NCI-H1105 (cell line): ENCODE data around the gene PMEPA1.
"Not testable (repeated sequence)": the region's sequence is repeated elsewhere in the genome, so short reads cannot be mapped to it uniquely, and the experiment has no call there.

ENCODE experiments used
- DNase-seq: peaks from one replicate; lab custom pipeline; 2025; lab: John Stamatoyannopoulos, UW

Gene PMEPA1

DNA sequence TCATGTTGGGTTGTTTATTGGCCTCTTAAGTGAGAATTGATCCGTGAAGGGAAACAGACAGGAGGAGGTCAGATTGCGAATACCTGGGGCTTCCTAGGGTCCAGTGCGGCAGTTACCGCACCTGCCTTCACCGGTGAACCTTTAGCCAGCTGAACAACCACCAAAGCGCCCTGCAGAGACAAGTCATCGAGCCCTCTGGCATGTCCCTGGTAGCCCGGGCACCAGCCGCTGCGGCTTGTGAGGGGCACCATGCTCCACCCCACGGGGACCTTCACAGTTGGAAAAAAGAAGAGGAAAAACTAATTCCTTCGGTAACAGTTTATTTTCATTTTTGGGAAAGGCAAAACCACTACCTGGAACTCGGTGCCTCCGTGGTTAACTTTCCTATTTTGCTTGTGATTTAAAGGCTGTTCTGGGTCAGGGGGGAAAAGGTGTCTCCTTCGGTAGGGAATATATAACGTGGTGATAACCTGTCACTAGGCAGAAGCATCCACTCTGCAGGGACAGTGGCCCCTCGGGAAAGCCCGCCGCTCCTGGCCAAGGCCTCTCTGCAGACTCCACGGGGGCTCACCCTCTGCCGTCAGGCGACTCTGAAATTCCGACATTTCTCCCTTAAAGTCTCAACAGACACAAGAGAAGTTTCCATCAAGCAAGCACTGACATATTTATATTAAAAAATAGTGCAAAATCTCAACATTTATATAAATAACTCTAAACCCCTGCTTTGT is 58.9 kb downstream of the PMEPA1 start:
- DNase-seq = no peak

DNA sequence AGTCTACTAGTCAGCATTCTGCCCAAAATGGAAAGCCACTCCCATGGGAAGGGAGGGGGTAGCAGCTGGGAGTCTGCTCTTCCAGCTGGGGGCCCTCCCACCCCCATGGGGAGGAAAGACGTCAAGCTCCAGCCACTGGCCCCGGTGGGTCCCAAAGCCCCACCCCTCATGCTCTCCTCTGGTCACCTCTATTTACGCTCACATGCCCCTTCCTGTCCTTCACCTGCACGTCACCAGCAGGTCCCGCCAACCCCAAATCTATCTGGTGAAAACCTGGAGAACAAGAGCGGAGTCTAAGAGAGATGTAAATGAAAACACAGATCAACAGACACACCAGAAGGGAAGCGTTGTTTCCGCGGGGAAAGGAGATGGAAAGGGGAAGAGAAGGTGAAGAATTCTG is 59.5 kb downstream of the PMEPA1 start:
- DNase-seq = no peak

DNA sequence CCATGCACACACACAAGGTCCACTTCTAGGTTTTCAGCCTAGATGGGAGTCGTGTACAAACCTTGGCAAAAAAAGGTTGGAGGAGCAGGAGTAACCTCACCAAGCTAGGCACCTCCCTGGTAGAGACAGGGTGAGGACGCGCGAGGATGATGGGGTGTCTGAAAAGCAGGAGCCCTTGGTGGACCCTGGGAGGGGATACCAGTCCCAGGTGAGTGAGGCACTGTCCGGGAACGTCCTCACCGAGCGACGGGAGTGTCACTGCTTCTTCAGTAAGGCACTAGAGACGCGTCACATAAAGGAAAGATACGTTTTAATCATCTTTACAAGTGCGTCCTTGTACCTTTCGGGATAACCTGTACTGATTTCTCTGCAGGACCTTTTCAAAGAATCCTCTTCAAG is 60.2 kb downstream of the PMEPA1 start:
- DNase-seq = no peak

DNA sequence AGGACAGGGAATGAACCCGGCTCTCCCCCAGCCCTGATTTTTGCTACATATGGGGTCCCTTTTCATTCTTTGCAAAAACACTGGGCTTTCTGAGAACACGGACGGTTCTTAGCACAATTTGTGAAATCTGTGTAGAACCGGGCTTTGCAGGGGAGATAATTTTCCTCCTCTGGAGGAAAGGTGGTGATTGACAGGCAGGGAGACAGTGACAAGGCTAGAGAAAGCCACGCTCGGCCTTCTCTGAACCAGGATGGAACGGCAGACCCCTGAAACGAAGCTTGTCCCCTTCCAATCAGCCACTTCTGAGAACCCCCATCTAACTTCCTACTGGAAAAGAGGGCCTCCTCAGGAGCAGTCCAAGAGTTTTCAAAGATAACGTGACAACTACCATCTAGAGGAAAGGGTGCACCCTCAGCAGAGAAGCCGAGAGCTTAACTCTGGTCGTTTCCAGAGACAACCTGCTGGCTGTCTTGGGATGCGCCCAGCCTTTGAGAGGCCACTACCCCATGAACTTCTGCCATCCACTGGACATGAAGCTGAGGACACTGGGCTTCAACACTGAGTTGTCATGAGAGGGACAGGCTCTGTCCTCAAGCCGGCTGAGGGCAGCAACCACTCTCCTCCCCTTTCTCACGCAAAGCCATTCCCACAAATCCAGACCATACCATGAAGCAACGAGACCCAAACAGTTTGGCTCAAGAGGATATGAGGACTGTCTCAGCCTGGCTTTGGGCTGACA is 60.8 kb downstream of the PMEPA1 start:
- no peak for DNase-seq

DNA sequence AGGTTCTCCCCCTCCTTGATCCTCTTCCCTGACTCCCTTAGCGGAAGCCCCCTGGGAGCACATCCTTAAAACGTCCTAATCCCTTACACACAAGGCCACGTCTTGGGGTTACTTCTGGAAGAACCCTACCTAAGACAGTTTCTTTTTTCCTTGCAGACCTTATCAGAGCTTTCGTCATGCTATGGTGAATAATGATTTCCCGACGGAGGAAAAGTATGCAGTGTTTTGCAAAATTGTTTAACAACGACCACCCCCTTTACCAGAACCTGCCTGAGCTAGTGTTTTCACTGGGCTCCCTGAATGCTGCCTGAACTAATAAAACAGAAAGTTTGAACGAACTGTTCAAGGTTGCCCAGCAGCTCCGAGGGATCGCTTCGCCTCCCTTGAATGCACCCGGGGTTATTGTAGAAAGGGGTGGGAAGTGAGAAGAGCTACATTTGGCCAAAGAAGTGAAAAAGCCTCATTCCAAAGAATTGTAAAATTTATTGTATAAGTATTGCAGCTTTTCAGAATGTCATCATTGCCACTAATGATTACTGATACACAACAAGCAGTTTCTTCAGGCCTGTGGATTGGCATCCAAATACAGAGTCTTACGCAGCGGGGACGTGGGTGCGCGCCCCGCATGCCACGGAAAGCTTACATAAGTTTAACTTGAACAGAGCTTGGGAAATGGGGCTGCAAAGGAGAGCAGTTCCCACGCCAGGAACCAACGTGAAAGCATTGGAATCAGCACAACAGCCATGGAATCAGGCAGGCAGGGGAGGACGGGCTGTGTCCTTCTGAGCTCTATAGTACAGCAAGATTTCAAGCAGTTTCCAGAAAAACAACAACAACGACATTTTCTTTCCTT is 61.7 kb downstream of the PMEPA1 start:
- no peak for DNase-seq

DNA sequence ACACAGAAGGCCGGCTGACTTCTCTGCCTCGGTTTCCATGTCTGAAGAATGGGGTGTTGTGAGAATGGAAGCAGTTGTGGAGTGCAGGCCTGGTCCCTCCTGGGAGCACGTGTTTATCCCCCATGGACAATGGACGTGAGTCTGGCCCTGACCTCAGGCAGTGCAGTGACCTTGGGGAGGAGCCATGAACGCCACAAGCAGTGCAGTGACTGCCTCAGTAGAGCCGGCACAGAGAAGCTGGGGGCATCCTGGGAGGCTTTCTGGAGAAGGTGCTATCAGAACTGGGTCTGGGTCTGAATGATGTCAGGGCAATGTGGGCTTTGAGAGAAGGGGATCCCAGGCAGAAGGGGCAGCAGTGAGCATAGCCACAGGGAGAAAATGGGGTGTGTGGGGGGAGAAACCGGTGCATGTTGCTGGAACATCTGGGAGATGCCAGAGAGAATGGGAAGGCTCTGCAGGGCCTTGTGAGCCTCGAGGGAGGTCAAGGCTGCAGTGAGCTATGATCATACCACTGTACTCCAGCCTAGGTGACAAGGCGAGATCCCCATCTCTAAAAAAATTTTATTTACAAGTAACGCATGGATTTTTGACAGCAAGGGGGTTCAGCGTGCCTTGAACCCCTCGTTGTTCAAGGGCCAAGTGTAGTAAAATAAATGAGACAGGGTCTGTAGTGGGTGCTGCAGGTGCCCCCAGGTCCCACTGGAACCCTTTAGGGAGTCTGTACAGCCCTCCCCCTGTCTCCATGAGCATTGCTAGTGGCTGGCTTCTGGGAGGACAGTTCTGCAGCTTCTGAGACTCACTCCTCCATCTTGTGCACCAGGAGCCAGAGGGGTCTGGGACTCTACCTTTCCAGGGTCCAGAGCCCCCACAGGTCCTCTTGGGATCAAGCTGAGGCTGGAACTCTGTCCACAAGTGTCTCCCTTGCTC is 62.5 kb downstream of the PMEPA1 start:
- no peak for DNase-seq

DNA sequence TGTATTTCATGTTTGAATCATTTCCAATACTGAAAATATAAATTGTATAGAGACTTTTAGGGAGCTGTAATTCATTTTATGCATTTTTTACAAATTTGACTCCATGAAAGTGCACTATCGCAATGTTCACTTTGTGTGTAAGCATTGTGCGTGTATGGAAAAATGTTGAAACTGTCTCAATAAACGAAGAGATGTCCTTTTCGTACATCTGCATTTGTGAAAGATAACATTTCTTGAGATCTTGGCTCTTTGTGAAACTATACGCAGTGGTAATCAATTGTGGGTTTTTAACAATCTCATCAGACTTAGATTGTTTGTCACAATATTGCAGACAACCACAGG is 70.9 kb downstream of the PMEPA1 start:
- DNase-seq = no peak

DNA sequence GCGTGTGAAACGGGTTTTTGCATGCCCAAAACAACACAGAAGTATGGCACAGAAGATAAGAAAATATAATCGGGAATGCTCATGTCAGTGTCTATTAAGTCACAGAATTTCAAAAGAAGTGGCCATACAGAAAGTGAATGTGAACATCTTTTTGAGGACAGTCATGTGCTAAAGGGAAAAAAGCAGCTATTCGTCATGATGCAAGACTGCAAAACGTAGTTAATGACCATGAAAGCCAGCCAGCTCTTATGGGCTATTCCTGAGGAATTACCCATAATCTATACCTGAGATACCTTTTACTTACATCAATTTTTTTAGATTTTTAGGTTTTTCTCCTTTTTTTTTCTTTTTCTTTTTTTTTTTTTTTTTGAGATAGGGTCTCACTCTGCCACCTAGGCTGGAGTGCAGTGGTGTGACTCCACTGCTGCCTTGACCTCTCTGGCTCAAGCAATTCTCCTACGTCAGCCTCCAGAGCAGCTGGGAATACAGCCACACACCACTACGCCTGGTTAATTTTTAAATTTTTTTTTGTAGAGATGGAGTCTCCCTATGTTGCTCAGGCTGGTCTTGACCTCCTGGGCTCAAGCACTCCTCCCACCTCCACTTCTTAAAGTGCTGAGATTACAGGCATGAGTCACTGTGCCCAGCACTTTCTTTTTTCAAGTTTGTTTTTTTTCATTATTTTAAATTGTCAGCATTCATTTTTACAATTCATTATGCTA is 71.5 kb downstream of the PMEPA1 start:
- DNase-seq = no peak

DNA sequence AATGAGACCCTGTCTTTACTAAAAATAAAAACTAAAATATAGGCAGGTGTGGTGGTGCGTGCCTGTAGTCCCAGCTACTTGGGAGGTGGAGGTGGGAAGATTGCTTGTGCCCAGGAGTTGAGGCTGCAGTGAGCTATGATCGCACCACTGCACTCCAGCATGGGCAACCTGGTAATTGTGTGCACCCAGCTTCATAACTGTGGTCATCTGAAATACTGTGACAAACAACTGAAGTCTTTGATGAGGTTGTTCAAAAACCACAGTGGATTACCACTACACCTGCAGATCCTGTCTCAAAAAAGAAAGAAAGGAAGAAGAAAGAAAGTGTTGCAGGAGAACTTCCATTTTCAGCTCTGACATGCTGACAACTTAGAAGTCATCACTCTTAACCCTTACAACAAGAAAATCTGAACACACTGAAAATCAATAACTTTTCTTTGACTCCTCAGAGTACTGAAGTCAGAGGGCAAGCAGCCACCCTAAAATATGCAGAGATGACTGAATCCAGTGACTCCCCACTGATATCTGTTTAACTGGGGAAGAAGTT is 75.8 kb downstream of the PMEPA1 start:
- no peak for DNase-seq

DNA sequence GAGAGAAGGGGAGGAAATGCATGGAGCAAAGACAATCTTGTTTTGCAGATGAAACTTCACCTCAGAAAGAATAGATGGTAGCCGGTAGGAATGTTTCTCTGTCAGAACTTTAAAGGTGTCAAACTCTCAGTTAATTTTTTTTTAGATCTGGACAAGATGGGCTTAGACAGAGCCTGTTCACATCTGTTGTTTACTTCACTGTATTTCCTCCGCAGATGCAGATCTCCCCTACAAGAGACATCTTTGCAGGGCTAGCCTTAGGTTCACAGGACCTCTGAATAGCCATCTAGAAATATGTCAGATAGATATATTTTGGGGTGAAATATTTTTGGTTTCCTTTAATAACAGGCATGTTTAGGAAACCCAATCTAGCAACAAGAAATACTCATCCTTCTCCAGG is 77.5 kb downstream of the PMEPA1 start:
- DNase-seq = no peak

DNA sequence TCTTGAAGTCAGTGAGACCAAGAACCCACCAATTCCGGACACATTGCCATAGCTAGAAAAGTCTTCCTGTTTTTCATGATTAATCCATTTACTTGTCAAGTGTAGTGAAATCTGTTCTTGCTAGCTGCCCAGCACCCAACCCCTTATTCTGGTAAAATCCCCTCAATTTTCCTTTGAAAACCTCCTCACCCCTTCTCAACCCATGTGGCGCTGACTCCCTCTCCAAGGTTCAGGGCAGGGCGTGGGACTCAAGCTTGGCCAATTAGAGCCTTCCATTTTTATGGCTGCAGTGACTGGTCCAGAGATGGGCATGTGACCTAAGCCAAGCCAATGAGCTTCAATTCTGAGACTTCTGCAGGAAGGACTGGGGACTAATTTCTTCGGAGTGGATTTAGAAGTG is 79.8 kb downstream of the PMEPA1 start:
- DNase-seq = no peak

DNA sequence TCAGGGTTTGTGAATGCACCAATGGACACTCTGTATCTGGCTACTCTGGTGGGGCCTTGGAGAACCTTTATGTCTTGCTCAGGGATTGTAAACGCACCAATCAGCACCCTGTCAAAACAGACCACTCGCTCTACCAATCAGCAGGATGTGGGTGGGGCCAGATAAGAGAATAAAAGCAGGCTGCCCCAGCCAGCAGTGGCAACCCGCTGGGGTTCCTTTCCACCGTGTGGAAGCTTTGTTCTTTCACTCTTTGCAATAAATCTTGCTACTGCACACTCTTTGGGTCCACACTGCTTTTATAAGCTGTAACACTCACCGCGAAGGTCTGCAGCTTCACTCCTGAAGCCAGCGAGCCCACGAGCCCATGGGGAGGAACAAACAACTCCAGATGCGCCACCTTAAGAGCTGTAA is 80.3 kb downstream of the PMEPA1 start:
- not testable (repeated sequence) for DNase-seq

DNA sequence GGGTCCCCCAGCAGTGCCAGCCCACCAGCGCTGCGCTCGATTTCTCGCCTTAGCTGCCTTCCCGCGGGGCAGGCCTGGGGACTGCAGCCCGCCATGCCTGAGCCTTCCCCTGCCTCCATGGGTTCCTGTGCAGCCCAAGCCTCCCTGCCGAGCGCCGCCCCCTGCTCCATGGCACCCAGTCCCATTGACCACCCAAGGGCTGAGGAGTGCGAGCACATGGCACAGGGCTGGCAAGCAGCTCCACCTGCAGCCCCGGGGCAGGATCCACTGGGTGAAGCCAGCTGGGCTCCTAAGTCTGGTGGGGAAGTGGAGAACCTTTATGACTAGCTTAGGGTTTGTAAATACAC is 80.9 kb downstream of the PMEPA1 start:
- DNase-seq = not testable (repeated sequence)

DNA sequence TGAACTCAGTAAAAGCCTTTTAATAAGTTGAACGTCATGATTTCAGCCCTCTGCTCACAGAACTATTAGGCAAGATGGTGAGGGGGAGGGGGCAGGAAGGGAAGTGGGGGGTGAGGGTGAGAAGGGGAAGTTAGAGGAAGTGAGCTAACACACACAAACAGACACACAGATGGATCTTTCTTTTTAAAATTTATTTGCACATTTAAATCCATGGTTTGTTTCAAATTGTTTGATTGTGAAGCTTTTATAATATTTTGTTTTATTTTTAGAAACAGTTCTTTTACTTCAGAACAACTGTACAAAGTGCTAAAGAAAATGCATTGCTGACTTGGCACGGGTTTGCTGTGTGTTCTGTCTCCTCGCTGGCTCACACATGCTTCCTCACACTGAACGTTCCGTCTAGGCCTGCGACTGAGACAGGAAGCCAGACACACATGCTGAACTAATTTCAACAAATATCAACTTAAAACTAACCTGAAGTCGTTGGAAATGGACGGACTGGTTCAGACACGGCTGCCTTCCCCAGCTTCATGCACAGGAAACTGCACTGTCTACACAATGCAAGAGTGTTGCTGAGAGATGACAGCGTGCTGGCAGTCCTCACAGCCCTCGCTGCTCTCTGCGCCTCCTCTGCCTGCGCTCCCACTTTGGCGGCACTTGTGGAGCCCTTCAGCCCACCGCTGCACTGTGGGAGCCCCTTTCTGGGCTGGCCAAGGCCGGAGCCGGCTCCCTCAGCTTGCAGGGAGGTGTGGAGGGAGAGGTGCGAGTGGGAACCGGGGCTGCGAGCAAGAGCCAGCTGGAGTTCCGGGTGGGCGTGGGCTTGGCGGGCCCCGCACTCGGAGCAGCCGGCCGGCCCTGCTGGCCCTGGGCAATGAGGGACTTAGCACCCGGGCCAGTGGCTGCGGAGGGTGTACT is 81.5 kb downstream of the PMEPA1 start:
- DNase-seq = no peak

DNA sequence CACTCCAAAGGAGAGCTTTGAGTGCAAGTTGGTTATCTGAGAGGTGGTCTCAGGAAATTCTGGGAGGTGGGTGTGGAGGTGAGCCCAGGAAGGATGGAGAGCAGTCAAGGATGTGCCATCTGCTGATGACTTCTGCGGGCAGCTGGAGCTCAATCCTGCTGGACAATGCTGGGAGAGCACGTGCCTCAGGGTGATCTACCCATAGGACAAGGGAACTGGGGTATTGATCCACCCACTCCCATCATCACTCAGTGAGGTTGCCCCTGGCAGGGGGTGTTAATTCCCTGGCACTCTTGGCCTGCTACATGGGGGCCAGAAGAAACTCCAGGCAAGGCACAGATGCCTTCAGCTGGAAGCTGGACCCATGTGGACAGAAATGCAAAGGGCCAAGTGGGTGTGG is 82.5 kb downstream of the PMEPA1 start:
- DNase-seq = no peak

DNA sequence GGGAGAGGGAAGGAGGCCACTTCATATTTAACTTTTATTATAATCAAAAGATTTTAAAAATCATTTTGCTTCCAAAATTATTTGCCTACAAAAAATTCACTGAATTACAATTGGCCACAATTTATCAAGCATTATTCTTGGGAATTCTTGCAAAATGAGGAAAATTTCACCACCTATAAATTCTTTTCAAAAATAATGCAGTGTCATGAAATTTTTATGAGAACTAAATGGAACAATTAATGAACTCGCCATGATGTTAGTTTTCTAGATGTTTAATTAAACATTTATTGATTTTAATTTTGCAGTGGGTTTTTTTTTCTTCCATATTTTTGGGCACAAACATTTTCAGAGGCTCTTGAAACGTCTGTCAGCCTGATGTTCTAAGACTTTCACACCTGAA is 83.8 kb downstream of the PMEPA1 start:
- DNase-seq = no peak

DNA sequence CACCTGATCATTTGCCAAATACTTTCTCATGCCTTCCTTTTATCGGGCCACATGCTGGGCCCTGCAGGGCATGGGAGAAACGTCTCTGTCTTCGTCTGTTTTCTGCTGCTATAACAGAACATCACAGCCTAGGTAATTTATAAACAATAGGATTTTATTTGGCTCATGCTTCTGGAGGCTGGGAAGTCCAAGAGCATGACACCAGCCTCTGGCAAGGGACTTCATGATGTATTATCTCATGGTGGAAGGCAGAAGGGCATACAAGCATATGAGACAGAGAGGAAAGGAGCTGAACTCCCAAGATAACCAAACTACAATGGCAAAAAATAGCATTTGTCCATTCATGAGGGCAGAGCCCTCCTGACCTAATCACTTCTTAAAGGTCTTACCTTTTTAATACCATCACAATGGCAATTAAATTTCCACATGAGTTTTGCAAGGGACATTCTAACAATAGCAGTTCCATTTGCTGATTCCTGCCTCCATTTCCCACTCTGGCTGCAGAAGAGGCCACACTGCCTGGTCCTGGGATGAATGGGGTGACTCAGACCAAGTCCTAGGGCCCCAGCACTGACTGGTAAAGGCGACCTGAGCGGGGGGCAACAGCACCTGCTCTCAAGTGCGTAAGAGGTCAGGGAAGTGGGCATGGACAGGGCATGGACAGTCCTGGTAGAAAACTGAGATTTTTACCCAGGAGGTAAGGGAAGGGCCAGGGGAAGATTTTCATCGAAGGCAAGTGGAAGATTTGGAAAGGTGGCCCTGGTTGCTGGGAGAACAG is 84.4 kb downstream of the PMEPA1 start:
- DNase-seq = no peak

DNA sequence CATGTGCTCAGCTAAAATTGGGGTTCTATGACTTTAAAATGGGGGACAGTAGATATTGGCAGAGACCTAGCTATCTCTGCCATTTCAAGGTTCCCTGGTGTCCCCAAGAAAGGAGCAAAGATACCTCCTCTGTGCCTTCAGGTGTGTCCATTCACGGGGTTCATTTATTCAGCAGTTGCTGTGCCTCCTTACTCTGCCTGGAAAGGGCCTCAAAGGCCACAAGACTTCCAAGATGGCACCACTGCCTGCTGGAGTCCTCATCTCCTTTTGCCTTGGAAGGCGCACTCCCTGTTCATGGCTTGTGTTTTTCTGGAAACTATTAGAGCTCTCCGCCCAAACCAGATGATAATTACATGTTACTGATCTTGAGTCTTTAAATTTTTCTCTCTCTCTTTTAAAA is 85.7 kb downstream of the PMEPA1 start:
- no peak for DNase-seq
